22Rv1 (cell line): ENCODE data around the gene BRF1.

Experiments used
- ZFX ChIP-seq: fragments of 450-650 bp; IDR thresholded peaks from 2 replicates; pipeline ENCODE4 v1.6.1; 2017; ENCODE audit warnings: antibody characterized with exemption, borderline replicate concordance
- TF ChIP-seq, protein P1 (sequence below): fragments of 450-650 bp; IDR thresholded peaks from 2 replicates; pipeline ENCODE4 v1.5.1; 2017; ENCODE audit warnings: mild to moderate bottlenecking

DNA sequence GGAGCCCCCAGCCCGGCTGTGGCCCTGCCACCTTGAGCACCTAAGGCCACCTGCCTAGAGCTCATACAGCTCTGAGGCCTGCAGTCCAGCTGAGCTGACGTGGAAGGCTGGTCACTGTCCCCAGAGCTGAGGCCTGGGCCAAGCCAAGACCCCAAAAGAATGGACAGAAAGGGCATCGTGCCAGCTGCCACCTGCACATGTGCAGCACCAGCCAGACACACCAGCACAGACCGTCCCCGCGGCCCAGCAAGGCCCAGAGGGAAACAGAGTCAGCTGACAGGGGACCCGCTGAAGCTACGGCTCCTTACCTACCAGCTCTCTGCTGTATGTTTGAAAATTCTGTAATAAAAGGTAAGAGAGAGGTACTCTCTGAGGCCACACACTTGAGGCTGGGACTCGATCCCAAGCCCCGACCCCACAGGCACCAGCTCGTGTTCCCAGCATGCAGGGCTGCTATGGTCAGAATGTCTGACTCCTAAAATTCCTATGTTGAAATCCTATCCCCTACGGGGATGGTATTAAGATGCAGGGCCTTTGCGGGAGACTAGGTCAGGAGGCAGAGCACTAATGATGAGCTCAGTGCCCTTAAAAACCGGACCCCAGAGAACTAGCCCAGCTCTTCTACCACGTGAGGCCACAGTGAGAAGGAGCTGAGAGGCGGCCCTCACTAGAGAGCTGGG, 25.4 kb downstream of the BRF1 start:
- TF ChIP-seq, protein P1, sequence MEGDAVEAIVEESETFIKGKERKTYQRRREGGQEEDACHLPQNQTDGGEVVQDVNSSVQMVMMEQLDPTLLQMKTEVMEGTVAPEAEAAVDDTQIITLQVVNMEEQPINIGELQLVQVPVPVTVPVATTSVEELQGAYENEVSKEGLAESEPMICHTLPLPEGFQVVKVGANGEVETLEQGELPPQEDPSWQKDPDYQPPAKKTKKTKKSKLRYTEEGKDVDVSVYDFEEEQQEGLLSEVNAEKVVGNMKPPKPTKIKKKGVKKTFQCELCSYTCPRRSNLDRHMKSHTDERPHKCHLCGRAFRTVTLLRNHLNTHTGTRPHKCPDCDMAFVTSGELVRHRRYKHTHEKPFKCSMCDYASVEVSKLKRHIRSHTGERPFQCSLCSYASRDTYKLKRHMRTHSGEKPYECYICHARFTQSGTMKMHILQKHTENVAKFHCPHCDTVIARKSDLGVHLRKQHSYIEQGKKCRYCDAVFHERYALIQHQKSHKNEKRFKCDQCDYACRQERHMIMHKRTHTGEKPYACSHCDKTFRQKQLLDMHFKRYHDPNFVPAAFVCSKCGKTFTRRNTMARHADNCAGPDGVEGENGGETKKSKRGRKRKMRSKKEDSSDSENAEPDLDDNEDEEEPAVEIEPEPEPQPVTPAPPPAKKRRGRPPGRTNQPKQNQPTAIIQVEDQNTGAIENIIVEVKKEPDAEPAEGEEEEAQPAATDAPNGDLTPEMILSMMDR = no peak
- TF ChIP-seq ZFX = no peak
